KMS-11 (cell line): ENCODE results near the gene KCP.

Source experiments
- H2AFZ ChIP-seq: fragments of 200-600 bp; sonication (generic); 2 replicates; pipeline ENCODE4 v1.6.1; 2016; ENCODE audit warnings: antibody characterized with exemption, mixed run types, low read depth
- H3K27ac ChIP-seq: fragments of 200-600 bp; sonication (generic); 2 replicates; pipeline ENCODE4 v1.6.1; 2016; ENCODE audit warnings: mild to moderate bottlenecking, mixed run types
- H3K27me3 ChIP-seq: fragments of 200-600 bp; sonication (generic); 2 replicates; pipeline ENCODE4 v1.6.1; 2017; ENCODE audit warnings: mild to moderate bottlenecking, low read depth, mixed run types, moderate library complexity; ENCODE audit not compliant: insufficient read depth
- H3K36me3 ChIP-seq: fragments of 200-600 bp; sonication (generic); 2 replicates; pipeline ENCODE4 v1.6.1; 2017; ENCODE audit warnings: mild to moderate bottlenecking, mixed run types; ENCODE audit not compliant: insufficient read depth
- H3K4me1 ChIP-seq: fragments of 200-600 bp; sonication (generic); 2 replicates; pipeline ENCODE4 v1.6.1; 2016; ENCODE audit warnings: mild to moderate bottlenecking, low read depth, mixed run types; ENCODE audit not compliant: poor library complexity, severe bottlenecking
- H3K4me2 ChIP-seq: fragments of 200-600 bp; sonication (generic); 2 replicates; pipeline ENCODE4 v1.7.0; 2016; ENCODE audit warnings: mild to moderate bottlenecking, mixed run types
- H3K4me3 ChIP-seq: fragments of 200-600 bp; sonication (generic); IDR thresholded peaks from 2 replicates; pipeline ENCODE4 v1.6.1; 2017; ENCODE audit warnings: low read depth, low read length, mixed read lengths; ENCODE audit not compliant: insufficient read depth
- H3K79me2 ChIP-seq: fragments of 200-600 bp; sonication (generic); 2 replicates; pipeline ENCODE4 v1.6.1; 2016; ENCODE audit warnings: low read depth, mixed run types; ENCODE audit not compliant: insufficient read depth
- H3K9ac ChIP-seq: fragments of 200-600 bp; sonication (generic); 2 replicates; pipeline ENCODE4 v1.6.1; 2016; ENCODE audit warnings: mild to moderate bottlenecking, mixed run types
- H4K20me1 ChIP-seq: fragments of 200-600 bp; sonication (generic); 2 replicates; pipeline ENCODE4 v1.6.1; 2016; ENCODE audit warnings: mild to moderate bottlenecking, mixed run types; ENCODE audit not compliant: insufficient read depth
- TF ChIP-seq, protein P1 (sequence below): fragments of 200-600 bp; sonication (generic); conservative IDR thresholded peaks from 2 replicates; pipeline ENCODE4 v1.6.1; 2017; ENCODE audit warnings: low read depth, mild to moderate bottlenecking, antibody characterized with exemption, low read length, moderate library complexity, mixed read lengths

Gene KCP

GRCh38 chr7:128871050-128871449 lies 39.5 kb downstream of the KCP start:
- Histone ChIP-seq H3K9ac (no peak overlapping the region), H3K36me3 (no peaks in the 10 kb centered on the region), H3K4me1 (peaks cover 6% of the 10 kb centered on the region), H4K20me1 (no peaks in the 10 kb centered on the region), H3K27ac (no peak overlapping the region), H3K4me3 (no peak overlapping the region), H3K27me3 (no peaks in the 10 kb centered on the region; the same call in 1 of the 2 replicates), H2AFZ (no peak overlapping the region), H3K79me2 (no peaks in the 10 kb centered on the region), H3K4me2 (no peak overlapping the region)
- TF ChIP-seq, protein P1, sequence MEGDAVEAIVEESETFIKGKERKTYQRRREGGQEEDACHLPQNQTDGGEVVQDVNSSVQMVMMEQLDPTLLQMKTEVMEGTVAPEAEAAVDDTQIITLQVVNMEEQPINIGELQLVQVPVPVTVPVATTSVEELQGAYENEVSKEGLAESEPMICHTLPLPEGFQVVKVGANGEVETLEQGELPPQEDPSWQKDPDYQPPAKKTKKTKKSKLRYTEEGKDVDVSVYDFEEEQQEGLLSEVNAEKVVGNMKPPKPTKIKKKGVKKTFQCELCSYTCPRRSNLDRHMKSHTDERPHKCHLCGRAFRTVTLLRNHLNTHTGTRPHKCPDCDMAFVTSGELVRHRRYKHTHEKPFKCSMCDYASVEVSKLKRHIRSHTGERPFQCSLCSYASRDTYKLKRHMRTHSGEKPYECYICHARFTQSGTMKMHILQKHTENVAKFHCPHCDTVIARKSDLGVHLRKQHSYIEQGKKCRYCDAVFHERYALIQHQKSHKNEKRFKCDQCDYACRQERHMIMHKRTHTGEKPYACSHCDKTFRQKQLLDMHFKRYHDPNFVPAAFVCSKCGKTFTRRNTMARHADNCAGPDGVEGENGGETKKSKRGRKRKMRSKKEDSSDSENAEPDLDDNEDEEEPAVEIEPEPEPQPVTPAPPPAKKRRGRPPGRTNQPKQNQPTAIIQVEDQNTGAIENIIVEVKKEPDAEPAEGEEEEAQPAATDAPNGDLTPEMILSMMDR, result no peak

DNA sequence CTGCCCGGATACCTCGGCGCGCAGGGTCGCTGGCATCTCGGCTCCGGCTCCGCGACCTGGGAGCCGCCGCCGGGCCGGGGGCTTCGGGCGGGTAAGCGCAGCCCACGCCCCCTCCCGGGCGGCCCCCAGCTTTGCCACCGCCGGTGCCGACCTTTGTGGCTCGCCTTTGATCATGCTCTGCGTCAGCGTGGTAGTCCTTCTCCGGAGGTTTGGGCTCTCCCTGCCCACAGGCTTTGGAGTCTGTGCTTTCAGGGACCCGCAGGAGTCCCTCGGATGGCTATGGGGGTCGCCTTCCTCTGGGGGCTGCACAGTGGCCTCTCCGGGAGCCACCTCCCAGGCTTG lies 40.6 kb downstream of the KCP start:
- H3K4me1 ChIP-seq, result peaks cover 6% of the 10 kb centered on the region
- H3K9ac ChIP-seq, result no peak overlapping the region
- H3K27me3 ChIP-seq, result no peaks in the 10 kb centered on the region; the same call in 1 of the 2 replicates
- no peak overlapping the region for H3K27ac ChIP-seq
- no peak overlapping the region for H3K4me2 ChIP-seq
- TF ChIP-seq, protein P1, result no peak
- no peak overlapping the region for H3K4me3 ChIP-seq
- H3K79me2 ChIP-seq, result peaks cover 6% of the 10 kb centered on the region; the same call in 1 of the 2 replicates
- no peaks in the 10 kb centered on the region for H3K36me3 ChIP-seq
- H2AFZ ChIP-seq, result no peak overlapping the region
- H4K20me1 ChIP-seq, result no peaks in the 10 kb centered on the region

- Histone ChIP-seq H3K27ac (no peak overlapping the region), H3K79me2 (peaks cover 11% of the 10 kb centered on the region; the same call in 1 of the 2 replicates), H3K4me2 (peak overlapping the region; percentile 18; the same call in 1 of the 2 replicates), H3K36me3 (no peaks in the 10 kb centered on the region), H4K20me1 (no peaks in the 10 kb centered on the region), H3K4me3 (no peak overlapping the region), H3K9ac (no peak overlapping the region), H2AFZ (peak overlapping the region; percentile 10; the same call in 1 of the 2 replicates), H3K27me3 (no peaks in the 10 kb centered on the region; the same call in 1 of the 2 replicates), H3K4me1 (peaks cover 8% of the 10 kb centered on the region)
- TF ChIP-seq, protein P1, result no peak
These were observed 41.2 kb downstream of the KCP start for GRCh38 chr7:128869138-128869943.

GRCh38 chr7:128868624-128869137 lies 41.8 kb downstream of the KCP start:
- H2AFZ ChIP-seq, result no peak overlapping the region
- H3K27me3 ChIP-seq, result no peaks in the 10 kb centered on the region; the same call in 1 of the 2 replicates
- peak overlapping the region; percentile 18; the same call in 1 of the 2 replicates for H3K4me2 ChIP-seq
- peaks cover 14% of the 10 kb centered on the region for H3K4me1 ChIP-seq
- TF ChIP-seq, protein P1, result no peak
- no peak overlapping the region for H3K4me3 ChIP-seq
- H4K20me1 ChIP-seq, result no peaks in the 10 kb centered on the region
- H3K27ac ChIP-seq, result no peak overlapping the region
- no peaks in the 10 kb centered on the region for H3K36me3 ChIP-seq
- no peak overlapping the region for H3K9ac ChIP-seq
- H3K79me2 ChIP-seq, result peaks cover 18% of the 10 kb centered on the region; the same call in 1 of the 2 replicates
